8988T (cell line): ENCODE results near the gene FOXL2NB.
"Not testable (repeated sequence)": the region's sequence is repeated elsewhere in the genome, so short reads cannot be mapped to it uniquely, and the experiment has no call there.

Source experiments
- DNase-seq: peaks from one replicate; pipeline ENCODE4 v3.0.0; 2011

FOXL2NB gene

DNA sequence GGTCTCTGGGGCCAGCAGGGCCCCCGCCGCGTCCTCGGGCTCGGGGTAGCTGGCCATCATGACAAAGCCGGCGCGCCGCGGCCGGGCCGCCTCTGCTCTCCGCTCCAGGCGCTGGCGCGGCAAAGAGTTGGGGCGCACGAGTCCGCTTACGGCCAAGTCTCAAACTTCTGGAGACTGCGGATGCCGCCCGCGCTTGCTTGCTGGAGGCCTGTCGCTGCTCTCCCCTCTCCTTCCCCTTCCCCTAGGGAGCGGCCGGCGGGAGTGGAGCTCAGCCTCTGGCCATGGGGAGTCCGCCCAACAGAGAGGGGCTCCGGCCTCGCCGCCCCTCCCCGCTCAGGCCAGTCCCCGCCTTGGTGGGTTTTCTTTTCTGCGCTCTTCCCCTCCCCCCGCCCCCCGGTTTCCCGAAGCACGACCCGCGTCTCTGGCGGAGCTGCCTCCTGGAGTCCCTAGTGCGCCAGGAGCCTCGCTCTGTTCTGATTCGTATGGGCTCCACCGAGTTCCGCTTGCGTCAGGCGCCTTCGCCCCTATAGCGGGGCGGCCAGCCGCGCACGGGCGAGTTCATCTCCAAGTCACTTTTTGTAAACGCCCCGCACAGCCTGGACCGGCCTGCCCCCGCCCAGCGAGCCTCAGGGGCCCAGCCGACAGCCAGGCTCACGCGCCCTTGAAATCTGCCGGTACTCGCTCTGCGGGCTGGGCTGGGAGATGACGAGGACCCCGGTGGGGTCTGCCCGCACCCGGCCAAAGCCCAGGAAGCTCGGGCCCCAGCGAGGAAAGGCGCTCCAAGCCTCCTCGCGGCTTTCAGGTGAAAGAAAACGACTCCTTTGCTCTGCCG is at the start of gene FOXL2NB, which contains the start of gene FOXL2:
TSS of gene FOXL2NB (plus strand) at position 555 of the 832 bp plus-strand sequence. CDS start at position 703, 148 bp downstream.
TSS of gene FOXL2 (minus strand) at position 475 of the 832 bp plus-strand sequence. CDS start at position 60, 415 bp downstream.
- DNase-seq, result peak; percentile 88

DNA sequence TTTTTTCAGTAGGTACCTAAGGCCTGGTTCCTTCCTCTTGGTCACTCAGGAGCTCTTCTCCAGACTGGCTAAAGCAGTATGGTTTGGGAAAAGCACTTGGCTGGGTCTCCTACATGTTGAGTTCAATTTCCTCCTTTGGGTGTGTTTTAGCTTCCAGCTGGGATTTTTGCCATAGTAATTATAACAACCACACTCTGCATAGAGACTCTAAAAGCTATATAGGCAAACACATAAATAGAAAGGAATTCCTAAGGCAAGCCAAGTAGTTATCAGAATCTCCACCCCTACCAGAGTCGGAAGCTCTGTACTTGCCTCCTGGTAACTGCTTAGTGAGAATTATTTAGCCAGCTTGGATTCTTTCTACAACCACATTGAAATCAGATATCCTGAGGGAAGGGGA is 48.7 kb upstream of the FOXL2NB start:
- DNase-seq, result no peak

DNA sequence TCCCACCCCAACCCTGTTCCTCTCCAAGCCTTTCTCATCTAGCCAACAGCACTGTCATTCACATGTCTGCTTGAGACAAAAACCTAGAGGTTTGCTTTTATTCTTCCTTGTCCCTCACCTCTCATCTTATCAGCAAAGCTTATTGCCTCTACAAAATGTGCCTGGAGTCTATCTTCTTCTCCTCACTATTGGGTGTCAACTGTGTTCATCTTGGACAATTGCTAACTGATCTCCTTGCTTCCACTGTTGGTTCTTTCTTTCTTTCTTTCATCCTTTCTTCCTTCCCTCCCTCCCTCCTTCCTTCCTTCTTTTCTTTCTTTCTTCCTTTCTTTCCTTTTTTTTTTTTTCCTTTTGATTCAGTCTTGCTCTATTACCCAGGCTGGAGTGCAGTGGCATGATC is 48.3 kb upstream of the FOXL2NB start:
- no peak for DNase-seq

DNA sequence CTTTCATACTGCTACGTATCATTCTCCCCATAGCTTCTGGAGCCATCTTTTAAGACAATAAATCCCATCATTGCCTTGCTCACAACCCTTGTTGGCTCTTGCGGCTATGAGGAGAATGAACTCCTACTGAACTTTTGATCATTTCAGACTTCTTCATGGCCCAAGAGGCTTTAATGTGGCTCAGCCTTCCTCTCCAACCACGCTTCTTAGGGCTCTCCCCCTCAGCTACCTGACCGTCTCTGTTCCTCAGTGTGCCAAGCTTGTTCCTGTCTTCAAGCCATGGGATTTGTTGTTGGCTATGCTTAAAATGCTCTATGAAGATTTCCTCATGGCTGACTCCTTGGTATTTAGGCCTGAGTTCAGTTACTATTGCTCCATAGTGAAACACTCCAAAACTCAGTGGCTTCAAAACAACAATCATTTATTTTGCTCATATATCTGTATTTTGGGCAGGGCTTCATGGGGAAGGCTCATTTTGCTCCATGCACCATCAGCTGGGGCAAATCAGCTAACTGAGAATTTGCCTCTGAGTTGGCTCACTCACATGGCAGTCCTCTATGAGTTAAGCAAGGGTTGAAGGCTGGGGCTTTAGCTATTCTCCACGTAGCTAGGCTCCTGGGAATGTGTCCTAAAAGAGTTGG is 47.5 kb upstream of the FOXL2NB start:
- DNase-seq, result no peak

DNA sequence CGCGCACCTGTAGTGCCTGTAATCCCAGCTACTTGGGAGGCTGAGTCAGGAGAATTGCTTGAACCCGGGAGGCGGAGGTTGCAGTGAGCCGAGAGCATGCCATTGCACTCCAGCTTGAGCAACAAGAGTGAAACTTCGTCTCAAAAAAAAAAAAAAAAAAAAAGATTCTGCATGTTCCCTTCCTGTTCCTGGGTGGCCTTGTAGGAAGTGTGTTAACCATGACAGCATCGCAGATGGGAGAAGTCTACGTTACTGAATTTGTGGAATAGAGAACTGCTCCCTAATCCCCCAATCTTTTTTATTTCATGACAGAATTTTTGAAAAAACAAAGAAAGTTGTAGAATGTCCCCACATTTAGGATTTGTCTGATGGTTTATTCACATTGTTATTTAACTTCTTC is 45.5 kb upstream of the FOXL2NB start:
- DNase-seq, result no peak

DNA sequence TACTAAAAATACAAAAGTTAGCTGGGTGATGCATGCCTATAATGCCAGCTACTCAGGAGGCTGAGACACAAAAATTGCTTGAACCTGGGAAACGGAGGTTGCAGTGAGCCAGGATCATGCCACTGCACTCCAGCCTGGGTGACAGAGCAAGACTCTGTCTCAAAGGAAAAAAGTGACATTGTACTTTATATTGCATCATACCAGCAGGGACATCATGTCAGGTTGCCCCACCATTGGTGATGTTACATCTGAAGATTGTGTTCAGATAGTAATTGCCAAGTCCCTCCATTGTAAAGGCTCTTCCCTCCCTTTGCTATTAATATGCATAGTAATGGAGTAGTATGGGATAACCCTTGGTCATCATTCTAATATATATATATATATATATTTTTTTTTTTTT is 44.8 kb upstream of the FOXL2NB start:
- DNase-seq, result no peak

DNA sequence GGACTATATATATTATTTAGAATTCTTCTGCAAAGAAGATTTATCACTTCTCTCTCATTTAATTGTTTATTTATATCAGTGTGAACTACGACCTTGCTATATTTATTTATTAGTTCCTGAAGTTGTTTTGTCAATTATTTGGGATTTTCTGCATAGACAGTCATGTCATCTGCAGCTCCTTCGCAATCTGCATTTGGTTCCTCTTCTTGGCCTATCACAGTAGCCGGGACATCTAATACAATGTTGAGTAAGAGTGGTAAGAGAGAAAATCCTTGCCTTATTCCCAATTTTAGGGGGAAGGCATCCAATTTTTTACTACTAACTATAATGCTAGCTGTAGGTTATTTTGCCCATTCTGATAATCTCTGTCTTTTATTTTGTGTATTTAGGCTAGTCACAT is 39.5 kb upstream of the FOXL2NB start:
- no peak for DNase-seq

DNA sequence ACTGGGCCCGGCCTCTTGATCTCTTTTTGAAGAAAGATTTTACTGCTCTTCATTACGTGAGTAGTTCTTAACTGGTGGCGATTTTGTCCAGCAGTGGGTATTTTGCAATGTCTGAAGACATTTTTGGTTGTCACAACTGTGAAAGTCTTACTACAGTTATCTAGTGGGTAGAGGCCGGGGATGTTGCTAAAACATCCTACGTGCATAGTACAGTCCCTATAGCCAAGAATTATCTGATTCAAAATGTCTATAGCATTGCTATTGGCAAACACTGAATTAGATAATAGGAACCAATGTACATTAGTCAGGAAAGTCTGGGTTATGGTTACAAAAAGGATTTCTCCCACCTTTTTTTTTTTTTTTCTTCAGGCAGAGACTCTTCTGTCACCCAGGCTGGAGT is 38.2 kb upstream of the FOXL2NB start:
- DNase-seq, result no peak

DNA sequence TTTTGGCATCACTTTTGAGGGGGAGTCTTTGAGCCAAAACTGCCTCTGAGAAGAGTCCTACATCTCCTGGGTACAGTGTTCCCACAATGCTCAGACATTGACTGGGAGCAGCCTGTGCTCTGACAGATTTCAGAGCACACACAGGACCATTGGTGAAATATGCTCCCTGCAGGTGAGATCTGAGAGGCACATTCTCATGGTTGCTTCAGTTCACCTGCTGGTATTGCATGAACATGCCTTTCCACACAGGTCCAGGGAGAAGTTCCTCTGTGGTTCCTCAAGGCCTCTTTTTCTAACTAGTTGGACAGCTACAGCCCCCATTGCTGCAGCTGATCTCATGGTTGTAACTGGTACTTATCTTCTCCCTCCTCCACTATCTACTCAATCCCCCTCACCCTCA is 37.1 kb upstream of the FOXL2NB start:
- DNase-seq, result no peak

DNA sequence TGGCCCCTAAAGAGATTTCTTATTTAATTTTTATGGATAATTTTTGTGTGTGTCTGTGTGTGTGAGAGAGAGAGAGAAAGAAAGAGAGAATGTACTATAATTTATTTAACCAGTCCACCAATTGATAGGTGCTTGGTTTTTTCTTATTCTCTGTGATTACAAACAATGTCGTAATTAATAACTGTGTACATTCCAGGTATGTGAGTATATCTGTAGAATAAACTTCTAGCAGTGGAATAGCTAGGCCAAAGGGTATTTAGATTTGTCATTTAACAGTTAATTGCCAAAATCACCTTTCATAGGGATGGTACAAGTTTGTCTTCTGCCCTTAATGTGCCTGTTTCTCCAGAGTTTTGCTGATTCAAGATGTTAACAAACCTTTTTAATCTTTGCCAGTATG is 35.4 kb upstream of the FOXL2NB start:
- no peak for DNase-seq

DNA sequence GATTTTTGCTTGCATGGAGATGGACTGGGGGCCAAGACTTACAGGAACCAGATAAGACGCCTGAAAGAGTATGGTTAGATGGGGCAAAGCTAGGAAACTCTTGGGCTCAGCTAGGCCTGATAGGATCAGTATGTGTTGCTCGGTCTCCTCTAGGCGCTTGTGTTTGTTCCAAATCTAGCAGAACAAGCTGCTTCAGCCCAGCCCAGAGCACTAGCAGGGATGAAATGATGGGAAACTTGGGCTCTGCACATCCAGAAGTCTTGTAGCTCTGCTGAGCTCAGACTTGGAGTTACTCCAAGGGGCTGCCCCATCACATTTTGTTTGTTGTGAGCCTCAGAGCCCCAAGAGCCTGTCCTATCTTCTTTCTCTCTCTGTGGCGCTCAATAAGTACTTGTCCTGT is 34.8 kb upstream of the FOXL2NB start:
- no peak for DNase-seq

DNA sequence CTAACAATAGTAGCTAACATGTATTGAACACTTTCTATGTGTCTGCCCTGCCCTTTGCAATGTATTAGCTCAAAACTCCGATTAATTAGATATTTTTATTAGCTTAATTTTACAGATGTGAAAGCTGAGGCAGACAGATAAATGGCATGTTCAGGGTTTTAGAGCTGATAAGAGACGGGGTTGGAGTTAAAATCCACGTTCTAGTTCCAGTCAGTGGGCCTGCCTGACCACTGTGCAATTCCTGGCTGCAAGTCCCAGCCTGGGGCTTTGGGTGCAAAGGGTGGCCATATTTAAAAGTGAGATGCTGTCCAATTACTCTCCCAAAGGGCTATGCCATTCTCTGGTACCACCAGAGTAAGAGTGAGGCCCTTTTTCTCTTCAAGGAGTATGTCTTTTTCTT is 33.3 kb upstream of the FOXL2NB start:
- DNase-seq, result no peak

DNA sequence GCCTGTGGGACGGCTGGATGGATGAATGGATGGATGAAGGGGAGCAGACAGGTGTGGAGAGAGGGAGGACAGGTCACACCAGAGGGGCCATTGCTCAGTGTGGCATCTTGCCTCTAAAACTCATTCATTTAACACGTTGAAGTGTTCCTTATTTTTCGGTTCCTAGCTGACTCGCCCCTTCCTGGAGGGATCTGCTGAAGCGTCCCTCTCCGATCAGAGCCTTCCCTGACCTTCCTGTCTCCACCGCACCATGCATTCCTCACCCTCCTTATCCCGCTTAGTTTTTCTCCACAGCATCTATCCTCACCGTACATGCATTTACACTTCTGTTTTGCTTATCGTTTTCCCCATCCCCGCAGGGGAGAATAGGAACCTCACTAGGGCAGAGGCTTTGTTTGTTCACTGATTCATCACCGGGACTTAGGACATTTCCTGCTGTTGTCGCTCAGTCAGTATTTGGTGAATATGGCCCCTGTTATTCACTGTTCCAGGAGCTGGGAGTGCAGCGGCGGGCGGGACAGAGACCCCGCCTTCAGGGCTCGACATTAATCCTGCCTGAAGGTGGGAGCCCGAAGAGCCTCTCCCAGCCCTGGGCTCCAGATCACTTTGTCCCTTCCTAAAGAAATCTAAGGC is 32.0 kb upstream of the FOXL2NB start:
- DNase-seq, result no peak

DNA sequence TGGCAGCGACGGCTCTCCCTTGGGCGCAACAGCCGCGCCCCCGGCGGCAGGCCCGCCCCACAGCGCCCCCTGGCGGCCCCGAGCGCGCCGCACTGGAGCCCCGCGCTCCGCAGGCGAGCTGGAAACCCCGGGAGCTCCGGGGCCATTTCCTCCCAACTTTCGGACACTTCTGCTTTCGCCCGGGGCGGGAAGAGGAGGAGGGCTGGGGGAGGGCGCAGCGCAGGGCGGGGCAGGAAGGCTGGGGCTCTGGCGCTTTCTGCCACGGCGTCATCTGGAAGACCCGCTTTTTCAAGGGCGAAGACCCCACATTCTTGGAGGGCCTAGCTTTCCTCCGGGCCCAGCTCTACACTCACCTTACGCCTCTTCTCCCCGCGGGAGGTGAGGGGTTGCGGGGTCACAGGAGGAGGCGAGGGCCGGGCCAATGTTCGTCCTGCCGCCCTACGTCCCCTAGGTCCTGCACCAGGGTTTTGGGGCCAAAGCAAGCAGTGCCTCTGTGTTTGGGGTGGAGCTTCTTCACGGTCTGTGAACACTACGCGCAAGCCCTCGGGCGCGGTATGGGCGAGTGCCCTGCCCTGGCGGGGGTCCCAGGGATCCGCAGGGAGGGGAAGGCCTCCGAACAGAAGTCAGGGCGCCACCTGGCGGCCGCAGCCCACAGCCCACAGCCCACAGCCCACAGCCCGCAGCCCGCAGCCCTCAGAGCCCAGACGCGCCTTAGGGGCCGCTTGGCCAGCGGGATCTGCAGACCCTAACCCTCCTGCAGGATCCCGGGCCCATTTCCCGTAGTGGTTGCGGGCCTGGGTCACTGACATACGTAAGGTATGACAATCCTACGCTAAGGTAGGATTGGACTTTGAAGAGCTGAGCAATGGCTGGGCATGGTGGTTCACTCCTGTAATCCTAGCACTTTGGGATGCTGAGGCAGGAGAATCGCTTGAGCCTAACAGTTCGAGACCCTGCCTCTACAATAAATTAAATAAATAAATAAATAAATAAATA is 31.2 kb upstream of the FOXL2NB start:
- peak; percentile 86 for DNase-seq

DNA sequence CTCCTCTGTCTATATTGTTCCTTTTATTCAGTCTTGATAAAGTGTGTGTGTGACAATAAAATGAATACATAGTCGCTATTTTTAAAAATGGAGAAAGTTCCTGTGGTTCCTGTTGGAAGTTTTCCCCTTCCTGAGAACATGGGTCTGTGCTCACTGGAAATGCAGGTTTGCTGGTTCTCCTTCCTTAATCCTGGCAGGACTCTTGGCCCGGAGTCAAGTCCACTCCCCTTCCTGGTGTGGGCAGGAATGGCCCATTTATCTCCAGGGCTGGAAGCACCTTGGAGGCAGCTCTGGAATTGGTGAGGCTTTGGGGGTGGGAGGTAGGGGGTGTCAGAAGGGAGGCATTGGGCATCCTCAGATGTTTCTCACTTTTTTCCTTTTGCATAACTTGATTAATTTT is 30.2 kb upstream of the FOXL2NB start:
- no peak for DNase-seq

DNA sequence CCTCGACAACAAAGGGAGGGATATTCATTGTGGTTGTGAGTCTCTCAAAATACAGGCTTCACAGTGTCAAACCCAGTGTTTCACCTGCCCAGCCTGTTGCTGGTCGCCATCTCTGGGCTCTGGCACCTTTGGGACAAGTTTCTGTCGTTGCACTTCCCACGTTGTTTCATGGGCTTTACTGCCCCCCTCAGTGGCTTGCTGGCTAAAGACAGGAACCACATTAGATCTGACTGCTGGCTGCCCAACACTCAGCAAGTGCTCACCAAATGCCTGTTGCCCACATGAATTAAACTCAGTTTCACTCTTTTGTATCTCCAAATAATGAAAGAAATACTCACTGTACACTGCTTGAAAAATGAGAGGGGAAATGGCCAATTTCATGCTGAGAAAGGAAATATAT is 27.7 kb upstream of the FOXL2NB start:
- DNase-seq, result no peak

DNA sequence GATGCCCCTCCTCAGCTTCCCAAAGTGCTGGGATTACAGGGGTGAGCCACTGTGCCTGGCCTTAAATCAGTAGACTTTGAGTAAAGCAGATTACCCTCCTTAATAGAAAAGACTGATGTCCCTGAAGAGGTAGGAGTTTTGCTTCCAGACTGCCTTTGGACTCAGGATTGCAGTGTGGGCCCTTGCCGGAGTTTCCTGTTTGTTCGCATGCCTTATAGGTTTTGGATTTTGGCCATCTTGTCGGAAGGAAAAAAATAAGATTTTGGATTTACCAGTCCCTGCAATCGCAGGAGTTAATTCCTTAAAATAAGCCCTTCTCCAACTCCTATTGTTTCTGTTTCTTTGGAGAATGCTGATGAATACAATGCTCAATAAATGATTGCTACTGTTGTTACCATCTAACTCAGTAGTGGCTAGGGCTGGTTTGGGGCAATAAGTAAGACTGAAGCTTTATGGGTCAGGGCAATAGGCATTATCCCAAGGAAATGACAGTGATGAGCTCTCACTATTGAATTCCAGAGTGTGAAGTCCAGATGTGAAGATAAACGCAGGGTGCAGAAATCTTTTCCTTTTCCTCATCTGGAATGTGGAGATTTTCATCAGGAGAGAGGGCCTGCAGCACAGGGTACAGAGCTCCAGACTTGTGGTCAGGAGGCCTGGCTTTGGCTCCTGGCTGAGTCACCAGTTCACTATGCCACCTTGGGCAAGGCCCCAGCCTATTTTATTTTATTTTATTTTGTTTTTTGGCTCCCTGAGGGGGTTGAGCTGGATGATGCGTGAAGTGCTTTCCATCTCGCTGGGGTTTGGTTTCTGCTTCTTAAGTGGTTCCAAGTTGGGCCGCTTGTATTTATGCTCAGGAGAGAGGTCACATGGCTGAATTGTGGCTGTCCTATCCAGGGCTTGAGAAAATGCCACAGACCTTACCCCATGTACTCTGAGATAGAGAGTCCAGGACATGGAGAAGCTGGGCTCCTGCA is 25.4 kb upstream of the FOXL2NB start:
- peak; percentile 46 for DNase-seq

DNA sequence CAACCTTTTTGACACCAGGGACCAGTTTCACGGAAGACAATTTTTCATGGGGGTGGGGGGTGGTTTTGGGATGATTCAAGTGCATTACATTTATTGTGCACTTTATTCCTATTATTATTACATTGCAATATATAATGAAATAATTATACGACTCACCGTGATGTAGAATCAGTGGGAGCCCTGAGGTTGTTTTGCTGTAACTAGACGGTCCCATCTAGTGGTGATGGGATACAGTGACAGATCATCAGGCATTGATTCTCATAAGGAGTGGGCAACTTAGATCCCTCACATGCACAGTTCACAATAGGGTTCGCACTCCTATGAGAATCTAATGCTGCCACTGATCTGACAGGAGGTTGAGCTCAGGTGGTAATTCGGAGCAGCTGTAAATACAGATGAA is 24.6 kb upstream of the FOXL2NB start:
- not testable (repeated sequence) for DNase-seq

DNA sequence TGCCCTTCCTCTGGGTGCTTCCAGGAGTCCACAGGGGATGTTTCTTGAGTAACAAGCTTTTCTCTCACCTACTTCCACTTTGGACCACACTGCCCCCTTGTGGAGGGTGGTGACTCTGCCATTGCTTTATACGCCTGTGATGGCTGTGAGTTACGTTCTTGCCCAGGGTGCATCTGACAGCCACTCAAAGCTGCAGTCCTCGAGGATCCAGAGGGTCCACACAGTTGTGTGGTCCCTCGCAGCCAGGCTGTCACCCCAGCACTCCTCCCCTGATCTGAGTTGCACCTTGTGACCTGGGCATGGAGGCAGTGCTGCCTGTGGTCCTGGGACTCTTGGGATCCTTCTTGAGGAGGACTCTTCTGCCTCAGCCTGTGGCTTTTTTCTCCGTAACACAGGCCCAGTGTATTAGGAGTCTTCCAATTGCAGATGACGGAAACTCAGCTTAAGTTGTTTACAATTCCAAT is 23.5 kb upstream of the FOXL2NB start:
- DNase-seq, result peak; percentile 55

DNA sequence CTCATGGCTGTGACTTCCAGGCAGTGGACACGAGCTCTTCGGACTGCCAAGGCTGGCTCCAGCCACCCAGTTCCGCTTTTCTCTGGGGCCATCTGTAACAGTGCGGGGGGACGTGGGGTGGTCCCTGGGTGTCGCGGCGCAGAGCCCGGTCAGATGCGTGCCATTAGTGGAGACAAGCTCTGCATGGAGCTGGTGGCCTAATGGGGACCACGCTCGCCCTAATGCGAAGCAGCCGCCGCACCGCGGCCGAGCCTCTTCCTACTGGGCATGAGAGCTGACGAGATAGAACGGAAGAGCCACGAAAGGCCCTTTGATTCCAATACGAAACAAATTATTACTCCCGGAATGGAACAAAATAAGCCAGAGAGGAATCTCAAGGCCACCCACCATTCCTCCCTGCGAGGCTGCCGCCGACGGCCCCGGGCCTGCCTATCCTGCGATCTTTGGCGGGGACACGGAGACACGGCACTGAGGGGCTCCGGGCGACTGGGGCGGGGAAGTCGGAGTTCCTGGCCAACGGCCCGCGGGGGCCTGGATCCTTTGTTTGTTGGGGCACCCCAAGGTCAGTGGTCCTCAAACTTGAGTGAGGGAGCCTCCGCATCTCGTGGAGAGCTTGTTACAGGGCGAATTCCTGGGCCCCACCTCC is 18.2 kb upstream of the FOXL2NB start:
- no peak for DNase-seq
